Measurements from ENCODE around the gene BIRC3.

BIRC3 gene

GRCh38 chr11:102283116-102283485 is 34.2 kb upstream of the BIRC3 start:
- no peak for DNase-seq (ENCODE audit: low read depth, low spot score)
- ChIA-PET POLR2A (no interaction called here), CTCF (interaction anchor here (1.0 to 7.4 kb wide), 6 partner anchors 11 to 383 kb away, joined by 3 to 54 read pairs (median 4); no protein-coding TSS in a partner anchor)
- no peak overlapping the region for H3K4me3 ChIP-seq (ENCODE audit: low read depth, low read length)
- no peak for TF ChIP-seq CTCF (IDR thresholded peaks at IDR 0.05; ENCODE audit: insufficient read depth, low read length, missing control alignments)

- no peak overlapping the region for H3K4me3 ChIP-seq (ENCODE audit: low read depth, low read length)
- no peak for TF ChIP-seq CTCF (IDR thresholded peaks at IDR 0.05; ENCODE audit: insufficient read depth, low read length, missing control alignments)
- no peak for DNase-seq (ENCODE audit: low read depth, low spot score)
- ChIA-PET POLR2A (no interaction called here), CTCF (interaction anchor here (1.0 to 7.4 kb wide), 4 partner anchors 10 to 383 kb away, joined by 3 to 54 read pairs (median 4); no protein-coding TSS in a partner anchor)
These were observed 33.3 kb upstream of the BIRC3 start for GRCh38 chr11:102284008-102284407.

GRCh38 chr11:102286292-102286691 is 31.0 kb upstream of the BIRC3 start:
- DNase-seq (ENCODE audit: low read depth, low spot score): no peak
- no peak overlapping the region for H3K4me3 ChIP-seq (ENCODE audit: low read depth, low read length)
- ChIA-PET POLR2A (no interaction called here), CTCF (interaction anchor here (0.6 to 7.5 kb wide), 5 partner anchors 8 to 381 kb away, joined by 3 to 79 read pairs (median 4); no protein-coding TSS in a partner anchor)
- no peak for TF ChIP-seq CTCF (IDR thresholded peaks at IDR 0.05; ENCODE audit: insufficient read depth, low read length, missing control alignments)

- H3K4me3 ChIP-seq (ENCODE audit: low read depth, low read length): no peak overlapping the region
- peak; percentile 62 for TF ChIP-seq CTCF (IDR thresholded peaks at IDR 0.05; ENCODE audit: insufficient read depth, low read length, missing control alignments)
- POLR2A ChIA-PET: no interaction called here
- CTCF ChIA-PET: interaction anchor here (0.6 to 7.5 kb wide), 45 partner anchors 8 to 583 kb away, joined by 3 to 79 read pairs (median 4); no protein-coding TSS in a partner anchor
- DNase-seq (ENCODE audit: low read depth, low spot score): no peak
These were observed 29.1 kb upstream of the BIRC3 start for GRCh38 chr11:102287964-102288724.

GRCh38 chr11:102288725-102289083 is 28.6 kb upstream of the BIRC3 start:
- no peak for DNase-seq (ENCODE audit: low read depth, low spot score)
- ChIA-PET POLR2A (no interaction called here), CTCF (interaction anchor here (0.7 to 7.5 kb wide), 31 partner anchors 9 to 582 kb away, joined by 3 to 79 read pairs (median 6); no protein-coding TSS in a partner anchor)
- TF ChIP-seq CTCF (IDR thresholded peaks at IDR 0.05; ENCODE audit: insufficient read depth, low read length, missing control alignments): no peak
- H3K4me3 ChIP-seq (ENCODE audit: low read depth, low read length): no peak overlapping the region

- ChIA-PET POLR2A (no interaction called here), CTCF (interaction anchor here (0.7 to 7.5 kb wide), 20 partner anchors 9 to 582 kb away, joined by 3 to 79 read pairs (median 6); no protein-coding TSS in a partner anchor)
- no peak for DNase-seq (ENCODE audit: low read depth, low spot score)
- TF ChIP-seq CTCF (IDR thresholded peaks at IDR 0.05; ENCODE audit: insufficient read depth, low read length, missing control alignments): no peak
- no peak overlapping the region for H3K4me3 ChIP-seq (ENCODE audit: low read depth, low read length)
These were observed 27.7 kb upstream of the BIRC3 start for GRCh38 chr11:102289592-102289991.
